Endothelial cell of umbilical vein (primary cell): ENCODE results near the gene GRID2. TPM values are rescaled to one million over a fixed set of nuclear protein-coding genes. Genes with fewer than 3 reads are reported as not detected.

Experiments
- BruUV-seq: library from RNA; stranded (reverse); fragments of 400-500 nt; replicated peaks from 2 replicates; lab custom pipeline; 2021; lab: Mats Ljungman, UMichigan
- CTCF ChIA-PET: fragments of 300-600, 350-600 bp; sonication (Branson Sonifier 250); formaldehyde crosslinking; loops from one replicate; lab custom pipeline; 2021; ENCODE audit warnings: antibody characterized with exemption, inconsistent platforms; lab: Charles Lee
- POLR2A ChIA-PET: fragments of 300-600, 350-600 bp; sonication (Branson Sonifier 250); formaldehyde crosslinking; loops from one replicate; lab custom pipeline; 2021; ENCODE audit warnings: antibody characterized with exemption, inconsistent platforms; lab: Charles Lee
- DNase-seq: peaks from one replicate; pipeline ENCODE4 v3.0.0-alpha.2; 2011; ENCODE audit warnings: low read depth, low spot score
- FAIRE-seq: peaks from 2 replicates; lab custom pipeline; 2011; peaks lifted over from hg19 to GRCh38; lab: Jason Lieb, UNC
- H2AFZ ChIP-seq: 2 replicates; pipeline ENCODE4 v1.6.0; 2012; ENCODE audit warnings: low read depth, low read length, control low read depth, inconsistent platforms
- H3K27ac ChIP-seq: 2 replicates; pipeline ENCODE4 v1.5.1; 2011; ENCODE audit warnings: low read depth, mild to moderate bottlenecking, control low read depth, low read length, moderate library complexity; ENCODE audit not compliant: insufficient read depth
- H3K27me3 ChIP-seq, 2 experiments: 2 replicates each; pipeline versions ENCODE4 v1.6.0 to v1.6.1; 2011; ENCODE audit warnings: low read length in 2 of 2, mixed read lengths in 1 of 2; ENCODE audit not compliant: control insufficient read depth in 2 of 2, insufficient read depth in 2 of 2
- H3K36me3 ChIP-seq, 2 experiments: 2 replicates in 1 of 2; 3 replicates in 1 of 2; pipeline ENCODE4 v1.5.1; 2011; ENCODE audit warnings: low read length in 2 of 2, mild to moderate bottlenecking in 1 of 2, moderate library complexity in 1 of 2; ENCODE audit not compliant: control insufficient read depth in 2 of 2, insufficient read depth in 2 of 2; ENCODE audit errors: extremely low read depth in 1 of 2
- H3K4me1 ChIP-seq: 3 replicates; pipeline ENCODE4 v1.5.1; 2011; ENCODE audit warnings: mild to moderate bottlenecking, low read length; ENCODE audit not compliant: control insufficient read depth, insufficient read depth; ENCODE audit errors: extremely low read depth
- H3K4me2 ChIP-seq: 2 replicates; pipeline ENCODE4 v1.6.1; 2011; ENCODE audit warnings: low read length, control low read depth, mixed read lengths; ENCODE audit not compliant: insufficient read depth
- H3K4me3 ChIP-seq, 3 experiments: fragments of 200-600 bp in 1 of 3; sonication (generic), shearing (Covaris generic) in 1 of 3; replicated peaks in 1 of 3; 2 replicates each; pipeline ENCODE4 v1.5.1; 2011 to 2016; ENCODE audit warnings: control low read depth in 3 of 3, low read length in 3 of 3, mild to moderate bottlenecking in 2 of 3, inconsistent platforms in 1 of 3, low read depth in 1 of 3, moderate library complexity in 1 of 3; ENCODE audit not compliant: insufficient read depth in 1 of 3
- H3K79me2 ChIP-seq: 2 replicates; pipeline ENCODE4 v1.6.0; 2012; ENCODE audit warnings: low read length, inconsistent platforms; ENCODE audit not compliant: control insufficient read depth, insufficient read depth
- H3K9ac ChIP-seq: replicated peaks from 2 replicates; pipeline ENCODE3; 2011; ENCODE audit warnings: low read length, control low read depth; ENCODE audit not compliant: insufficient read depth; ENCODE audit errors: extremely low read depth
- H3K9me1 ChIP-seq: replicated peaks from 3 replicates; pipeline ENCODE4 v1.6.0; 2011; ENCODE audit warnings: mild to moderate bottlenecking, low read length; ENCODE audit not compliant: control insufficient read depth, insufficient read depth; ENCODE audit errors: extremely low read depth
- H3K9me3 ChIP-seq: replicated peaks from 2 replicates; pipeline ENCODE4 v1.5.1; 2012; ENCODE audit warnings: low read length, inconsistent platforms; ENCODE audit not compliant: control insufficient read depth, insufficient read depth
- H4K20me1 ChIP-seq: replicated peaks from 2 replicates; pipeline ENCODE3; 2011; ENCODE audit warnings: mild to moderate bottlenecking, low read length; ENCODE audit not compliant: control insufficient read depth, insufficient read depth; ENCODE audit errors: extremely low read depth
- CTCF ChIP-seq, 2 donors: IDR thresholded peaks; 1 replicate in 1 of 2; 2 replicates in 1 of 2; pipeline ENCODE4 v1.5.1; 2011; ENCODE audit warnings: low read length in 2 of 2, mild to moderate bottlenecking in 2 of 2, moderate library complexity in 2 of 2, control low read depth in 1 of 2, inconsistent platforms in 1 of 2, low read depth in 1 of 2; ENCODE audit not compliant: insufficient read depth in 1 of 2; ENCODE audit errors: extremely low read depth in 1 of 2
- EZH2 ChIP-seq: IDR thresholded peaks from 2 replicates; pipeline ENCODE4 v1.6.1; 2012; ENCODE audit warnings: borderline replicate concordance, low read depth, mild to moderate bottlenecking, moderate library complexity, low read length, inconsistent platforms; ENCODE audit not compliant: severe bottlenecking
- FOS ChIP-seq: IDR thresholded peaks from 2 replicates; pipeline ENCODE4 v1.6.1; 2011; ENCODE audit warnings: mild to moderate bottlenecking, low read length, moderate library complexity, borderline replicate concordance; ENCODE audit not compliant: insufficient read depth
- GATA2 ChIP-seq: IDR thresholded peaks from 2 replicates; pipeline ENCODE4 v1.7.0; 2011; ENCODE audit warnings: low read depth, mild to moderate bottlenecking, moderate library complexity, mixed read lengths, low read length; ENCODE audit not compliant: insufficient read length, insufficient read depth
- JUN ChIP-seq: IDR thresholded peaks from 2 replicates; pipeline ENCODE4 v1.6.1; 2011; ENCODE audit warnings: borderline replicate concordance, low read depth; ENCODE audit not compliant: insufficient read length, insufficient read depth
- MYC ChIP-seq: IDR thresholded peaks from one replicate; pipeline ENCODE4 v1.6.1; 2011; ENCODE audit warnings: mild to moderate bottlenecking, low read depth, low read length
- POLR2A ChIP-seq: IDR thresholded peaks from 2 replicates; pipeline ENCODE4 v1.6.1; 2012; ENCODE audit warnings: low read depth, mild to moderate bottlenecking, control low read depth, low read length
- POLR2AphosphoS5 ChIP-seq: IDR thresholded peaks from 2 replicates; pipeline ENCODE4 v1.6.1; 2012; ENCODE audit warnings: low read depth, mild to moderate bottlenecking, control low read depth, low read length, moderate library complexity; ENCODE audit not compliant: insufficient read depth
- dilution Hi-C: fragments of 300-500 bp; cut with MboI; formaldehyde crosslinking; loops from one replicate; pipeline ENCODE4 v1.15.0; 2019; ENCODE audit warnings: low sequenced_read_pairs; ENCODE audit not compliant: extremely low pct_ligation_motif_present
- intact Hi-C: fragments of 100-400 bp; cut with micrococcal nuclease; formaldehyde crosslinking; loops from one replicate; pipeline ENCODE4 v1.10.0; 2022
- polyA plus RNA-seq, 4 experiments: library from polyadenylated mRNA; depleted of rRNA in 3 of 4; stranded (reverse) in 3 of 4; unstranded in 1 of 4; fragments of >200 nt; gene quantifications; 2 replicates each; pipeline versions ENCODE4 v1.2.1 to v1.2.3, GENCODE V29; 2011 to 2012; ENCODE audit warnings: missing spikeins in 1 of 4
- total RNA-seq: library from RNA; stranded (reverse); gene quantifications from 2 replicates; pipeline ENCODE4 v1.2.3, GENCODE V29; 2021
- TF ChIP-seq, protein P1 (sequence below): IDR thresholded peaks from 2 replicates; pipeline ENCODE4 v1.6.1; 2011; ENCODE audit not compliant: insufficient read depth, insufficient read length

Gene GRID2
- total and polyA plus RNA-seq, 2 donors (not counting 3 experiments of a cell fraction or from before 2014, with no cell fraction given) = not detected

DNA sequence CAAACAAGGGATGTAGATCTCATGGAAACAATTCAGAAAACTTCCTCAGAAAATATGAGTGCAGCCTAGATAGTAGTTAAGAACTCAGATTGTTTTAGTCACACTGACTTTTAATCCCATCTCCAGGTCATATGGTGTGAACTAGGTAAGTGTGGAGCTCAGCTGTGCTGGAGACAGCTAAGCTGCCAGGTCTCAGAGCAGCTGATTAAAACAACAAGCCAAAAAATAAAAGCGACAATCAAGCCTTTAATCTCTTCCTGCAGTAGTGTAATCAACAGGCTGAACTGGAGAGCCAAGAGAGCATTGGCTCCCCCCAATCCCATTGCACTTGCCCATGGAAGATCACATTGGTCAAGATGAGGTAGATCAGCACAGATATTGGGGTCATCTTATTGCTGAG lies 1426.5 kb downstream of the GRID2 start:
- Histone ChIP-seq H3K9me1 (no peaks in the 10 kb centered on the region), H3K27me3 (no peaks in the 10 kb centered on the region), H3K9ac (no peak overlapping the region), H3K9me3 (no peaks in the 10 kb centered on the region), H3K4me1 (no peaks in the 10 kb centered on the region), H3K4me2 (no peak overlapping the region), H3K27ac (no peak overlapping the region), H3K4me3 (no peak overlapping the region), H4K20me1 (no peaks in the 10 kb centered on the region), H3K36me3 (no peaks in the 10 kb centered on the region), H3K79me2 (no peaks in the 10 kb centered on the region), H2AFZ (no peak overlapping the region)
- CTCF ChIA-PET = no interaction called here
- intact Hi-C loops = no loop called here
- dilution Hi-C loops = no loop called here
- TF ChIP-seq POLR2A (no peak), POLR2AphosphoS5 (no peak), CTCF (IDR thresholded peaks at IDR 0.05; ENCODE audit: extremely low read depth in 1 of 2, insufficient read depth in 1 of 2, low read depth in 1 of 2, low read length in 2 of 2) (no peak), MYC (no peak), JUN (no peak), FOS (no peak), EZH2 (no peak), GATA2 (no peak)
- TF ChIP-seq, protein P1, sequence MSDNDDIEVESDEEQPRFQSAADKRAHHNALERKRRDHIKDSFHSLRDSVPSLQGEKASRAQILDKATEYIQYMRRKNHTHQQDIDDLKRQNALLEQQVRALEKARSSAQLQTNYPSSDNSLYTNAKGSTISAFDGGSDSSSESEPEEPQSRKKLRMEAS = no peak
- BruUV-seq = no TSS peak
- POLR2A ChIA-PET = no interaction called here
- no peak for DNase-seq
- FAIRE-seq = no peak
